NCI-H2029 (cell line): Measurements from ENCODE around the gene TCF7L1.
"Not testable (repeated sequence)": the region's sequence is repeated elsewhere in the genome, so short reads cannot be mapped to it uniquely, and the experiment has no call there.

ENCODE experiments used
- DNase-seq: peaks from one replicate; lab custom pipeline; 2025; lab: John Stamatoyannopoulos, UW

TCF7L1 gene

GRCh38 chr2:85283641-85284040 is 150.4 kb downstream of the TCF7L1 start:
- DNase-seq: no peak

GRCh38 chr2:85286918-85287317 is 153.7 kb downstream of the TCF7L1 start:
- no peak for DNase-seq

DNA sequence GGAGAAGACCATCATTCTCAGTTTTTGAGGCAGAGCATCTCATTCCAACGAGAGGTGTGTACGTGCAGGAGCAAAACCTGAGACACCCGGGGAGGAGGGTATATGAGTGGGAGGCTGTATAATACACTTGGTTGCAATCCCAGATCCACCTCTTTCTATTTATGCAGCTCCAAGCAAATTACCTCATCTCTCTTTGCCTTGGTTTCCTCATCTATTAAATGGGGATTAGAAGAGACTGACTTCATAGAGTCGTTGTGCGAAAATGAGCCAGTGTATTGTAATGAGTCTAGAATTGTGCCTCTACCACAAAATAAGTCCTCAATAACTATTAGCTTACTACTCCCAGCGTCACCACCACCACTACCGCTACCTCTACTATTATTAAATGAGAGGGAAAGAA is 154.5 kb downstream of the TCF7L1 start:
- DNase-seq: no peak

DNA sequence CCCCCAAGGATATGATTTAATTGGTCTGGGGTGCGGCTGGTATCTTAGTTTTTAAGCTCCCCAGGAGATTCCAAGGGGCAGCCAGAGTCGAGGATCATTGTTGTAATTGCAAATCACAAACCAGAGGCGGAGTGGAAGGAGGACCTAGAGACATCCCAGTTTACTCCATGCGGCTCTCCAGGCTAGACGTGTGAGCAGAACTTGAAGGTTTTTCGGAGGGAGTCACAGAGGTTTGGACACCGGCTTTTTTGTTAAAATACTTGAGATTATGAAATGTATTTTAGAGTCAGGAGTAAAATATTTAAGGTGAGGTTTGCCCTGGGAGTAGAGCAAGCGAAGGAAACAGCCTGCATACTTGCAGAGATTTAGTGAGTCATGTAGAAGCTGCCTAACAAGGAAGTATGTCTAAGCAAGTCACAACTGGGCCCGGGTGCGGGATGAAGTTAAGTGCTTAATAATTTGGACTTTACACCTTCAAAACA is 155.1 kb downstream of the TCF7L1 start:
- no peak for DNase-seq

- no peak for DNase-seq
These were observed 158.3 kb downstream of the TCF7L1 start for GRCh38 chr2:85291425-85292023.

DNA sequence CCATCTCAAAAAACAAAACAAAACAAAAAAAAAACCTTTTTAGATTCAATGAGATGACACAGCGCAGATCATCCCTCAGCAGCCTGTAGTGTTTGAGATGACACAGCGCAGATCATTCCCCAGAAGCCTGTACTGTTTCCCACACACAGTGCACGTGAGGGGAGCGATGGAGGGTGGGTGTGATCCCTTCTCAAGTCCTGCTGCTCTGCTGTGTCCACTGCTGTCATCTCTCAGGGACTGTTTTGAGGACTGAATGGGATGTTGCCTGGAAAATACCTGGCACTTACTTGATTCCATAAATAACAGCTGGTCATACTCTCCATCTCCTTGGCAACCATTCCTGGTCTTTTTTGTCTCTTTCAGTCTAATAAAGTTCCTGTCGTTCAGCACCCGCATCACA is 168.9 kb downstream of the TCF7L1 start:
- DNase-seq: no peak

- DNase-seq: no peak
These were observed 170.8 kb downstream of the TCF7L1 start for GRCh38 chr2:85303780-85304531.

- no peak for DNase-seq
These were observed 174.3 kb downstream of the TCF7L1 start for GRCh38 chr2:85307527-85307897.

DNA sequence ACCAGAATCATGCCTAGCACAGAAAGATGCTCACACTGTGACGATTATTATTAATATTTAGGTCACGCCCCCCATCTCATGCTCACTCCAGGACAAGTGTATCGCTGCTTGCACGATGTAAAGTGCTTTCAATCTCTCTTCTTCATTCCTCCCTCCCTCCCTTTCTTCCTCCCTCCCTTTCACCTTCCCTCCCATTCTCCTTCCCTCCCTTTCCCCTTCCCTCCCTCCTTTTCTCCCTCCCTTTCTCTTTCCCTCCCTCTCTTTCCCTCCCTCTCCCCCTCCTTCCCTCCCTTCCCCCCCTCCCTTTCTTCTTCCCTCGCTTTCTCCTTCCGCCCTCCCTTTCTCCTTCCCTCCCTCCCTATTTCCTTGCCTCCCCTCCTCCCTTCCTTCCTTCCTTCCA is 175.0 kb downstream of the TCF7L1 start:
- DNase-seq: no peak

DNA sequence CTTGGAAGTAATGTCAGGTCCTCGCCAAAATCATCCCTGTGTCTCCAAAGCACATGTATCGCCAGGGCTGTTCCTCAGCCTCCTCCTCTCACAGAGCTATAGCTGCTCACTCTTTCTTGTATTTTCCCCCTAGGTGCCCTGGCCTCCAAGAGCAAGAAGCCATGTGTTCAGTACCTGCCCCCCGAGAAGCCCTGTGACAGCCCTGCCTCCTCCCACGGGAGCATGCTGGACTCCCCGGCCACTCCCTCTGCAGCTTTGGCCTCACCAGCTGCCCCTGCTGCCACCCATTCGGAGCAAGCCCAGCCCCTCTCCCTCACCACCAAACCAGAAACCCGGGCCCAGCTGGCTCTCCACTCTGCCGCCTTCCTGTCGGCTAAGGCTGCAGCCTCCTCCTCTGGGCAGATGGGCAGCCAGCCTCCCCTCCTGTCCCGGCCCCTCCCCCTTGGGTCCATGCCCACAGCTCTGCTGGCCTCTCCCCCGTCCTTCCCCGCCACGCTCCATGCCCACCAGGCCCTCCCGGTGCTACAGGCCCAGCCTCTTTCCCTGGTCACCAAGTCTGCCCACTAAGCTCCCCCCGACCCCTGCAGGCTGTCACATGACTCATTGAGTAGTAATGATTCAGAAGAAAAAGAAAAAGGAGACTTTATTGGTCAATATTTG is 175.8 kb downstream of the TCF7L1 start:
- DNase-seq: peak; percentile 84

DNA sequence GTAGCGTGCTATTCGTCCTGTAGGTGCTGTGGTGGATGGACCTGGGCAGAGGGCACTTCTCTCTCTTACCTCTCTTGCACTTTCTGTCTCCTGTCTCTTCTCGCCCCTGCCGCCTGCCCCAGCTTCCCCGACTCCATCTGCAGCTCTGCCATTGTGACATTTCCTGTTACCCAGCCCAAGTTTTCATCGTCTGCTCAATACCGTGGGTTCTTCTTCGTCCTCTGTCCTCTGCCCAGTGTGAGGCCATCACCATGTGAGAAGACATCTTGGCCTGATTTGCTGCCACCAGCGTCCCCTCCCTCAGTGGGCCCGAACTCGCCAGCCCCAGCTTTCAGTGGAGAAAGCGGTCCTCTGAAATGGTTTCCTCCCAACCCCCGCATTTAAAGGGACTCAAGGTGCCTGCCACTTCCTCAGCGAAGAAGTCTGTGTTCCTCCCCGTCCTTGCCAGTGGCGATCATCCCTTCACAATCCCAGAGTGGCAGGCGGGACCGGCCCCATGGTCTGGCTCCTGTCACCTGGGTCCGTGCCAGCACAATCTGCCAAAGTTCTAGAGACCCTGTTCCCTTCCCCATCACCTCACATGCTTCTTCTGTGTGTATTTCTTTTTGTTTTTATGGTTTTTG is 176.6 kb downstream of the TCF7L1 start:
- DNase-seq: no peak

DNA sequence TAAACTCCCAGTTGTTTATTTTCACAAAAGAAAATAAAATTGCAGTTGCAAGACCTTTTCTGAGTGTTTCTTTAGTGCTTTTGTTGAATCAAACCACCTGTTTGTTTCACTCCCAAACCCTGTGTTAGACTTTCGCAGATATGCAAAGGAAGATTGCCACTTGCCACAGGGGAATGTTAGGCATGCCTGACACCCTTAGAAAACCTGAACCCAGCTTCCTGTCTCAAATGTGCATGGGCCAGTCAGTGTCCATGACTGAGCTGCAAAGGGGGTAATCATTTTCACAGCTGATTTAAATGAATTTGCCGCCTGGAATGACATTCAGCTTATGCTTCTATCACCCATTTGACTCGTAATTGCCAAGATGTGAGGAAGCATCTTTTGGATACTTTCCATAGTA is 177.1 kb downstream of the TCF7L1 start:
- no peak for DNase-seq

DNA sequence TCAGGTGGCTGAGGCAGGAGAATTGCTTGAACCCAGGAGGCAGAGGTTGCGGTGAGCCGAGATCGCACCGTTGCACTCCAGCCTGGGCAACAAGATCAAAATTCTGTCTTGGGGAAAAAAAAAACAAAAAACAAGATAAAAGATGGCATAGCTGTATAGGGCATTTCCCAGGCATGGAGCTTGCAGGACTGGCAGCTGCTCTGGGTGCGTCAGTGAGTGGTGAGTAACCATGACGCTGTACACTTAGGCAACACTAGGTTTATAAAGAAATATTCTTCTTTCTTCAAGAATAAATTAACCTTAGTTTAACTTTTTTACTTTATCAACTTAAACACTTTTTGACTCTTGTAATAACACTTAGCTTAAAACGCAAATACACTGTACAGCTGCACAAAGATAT is 179.2 kb downstream of the TCF7L1 start:
- DNase-seq: no peak

GRCh38 chr2:85314884-85315242 is 181.7 kb downstream of the TCF7L1 start:
- no peak for DNase-seq

- DNase-seq: not testable (repeated sequence)
These were observed 182.7 kb downstream of the TCF7L1 start for GRCh38 chr2:85315921-85316320.

DNA sequence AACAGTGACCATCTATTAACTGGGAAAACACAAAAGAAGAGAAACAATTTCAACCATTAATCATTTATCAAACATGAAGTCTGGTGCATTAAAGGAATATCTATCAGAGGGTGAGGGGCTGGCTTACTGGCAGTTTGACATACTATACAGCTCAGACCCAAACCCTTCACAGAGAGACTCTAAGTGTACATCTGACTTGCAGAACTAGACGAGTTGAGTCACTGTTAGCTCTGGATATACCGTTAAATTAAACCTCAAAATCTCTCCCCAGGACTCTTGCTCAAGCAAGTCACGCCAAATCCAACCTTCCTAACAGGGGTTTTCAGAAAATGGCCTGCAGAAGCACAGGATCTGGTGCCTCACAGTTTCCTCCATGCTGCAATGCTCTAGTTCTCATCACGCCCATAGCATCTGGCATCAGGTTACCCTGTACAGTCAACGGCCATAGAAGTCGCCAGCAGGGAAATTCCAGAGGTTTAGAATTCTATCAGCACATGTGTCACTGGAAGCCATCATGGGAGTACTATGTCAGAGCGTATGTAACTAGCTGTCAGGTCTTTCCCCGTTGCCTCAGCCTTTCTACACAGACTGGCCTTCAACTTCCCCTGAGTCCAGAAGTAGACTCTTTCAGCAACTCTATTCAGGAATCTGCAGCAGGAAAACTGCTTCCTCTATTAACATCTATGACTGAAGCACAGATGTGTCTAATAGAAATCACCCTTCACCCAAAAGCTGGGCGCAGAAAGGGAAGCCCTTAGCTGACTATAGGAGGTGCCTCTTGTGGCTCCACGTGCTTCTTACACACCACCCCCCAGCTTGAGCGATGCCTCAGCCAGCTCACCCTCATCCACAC is 185.3 kb downstream of the TCF7L1 start:
- no peak for DNase-seq

- no peak for DNase-seq
These were observed 186.6 kb downstream of the TCF7L1 start for GRCh38 chr2:85319796-85320195.

GRCh38 chr2:85323351-85323987 is 190.3 kb downstream of the TCF7L1 start:
- no peak for DNase-seq

- DNase-seq: not testable (repeated sequence)
These were observed 190.8 kb downstream of the TCF7L1 start for GRCh38 chr2:85323988-85324367.

DNA sequence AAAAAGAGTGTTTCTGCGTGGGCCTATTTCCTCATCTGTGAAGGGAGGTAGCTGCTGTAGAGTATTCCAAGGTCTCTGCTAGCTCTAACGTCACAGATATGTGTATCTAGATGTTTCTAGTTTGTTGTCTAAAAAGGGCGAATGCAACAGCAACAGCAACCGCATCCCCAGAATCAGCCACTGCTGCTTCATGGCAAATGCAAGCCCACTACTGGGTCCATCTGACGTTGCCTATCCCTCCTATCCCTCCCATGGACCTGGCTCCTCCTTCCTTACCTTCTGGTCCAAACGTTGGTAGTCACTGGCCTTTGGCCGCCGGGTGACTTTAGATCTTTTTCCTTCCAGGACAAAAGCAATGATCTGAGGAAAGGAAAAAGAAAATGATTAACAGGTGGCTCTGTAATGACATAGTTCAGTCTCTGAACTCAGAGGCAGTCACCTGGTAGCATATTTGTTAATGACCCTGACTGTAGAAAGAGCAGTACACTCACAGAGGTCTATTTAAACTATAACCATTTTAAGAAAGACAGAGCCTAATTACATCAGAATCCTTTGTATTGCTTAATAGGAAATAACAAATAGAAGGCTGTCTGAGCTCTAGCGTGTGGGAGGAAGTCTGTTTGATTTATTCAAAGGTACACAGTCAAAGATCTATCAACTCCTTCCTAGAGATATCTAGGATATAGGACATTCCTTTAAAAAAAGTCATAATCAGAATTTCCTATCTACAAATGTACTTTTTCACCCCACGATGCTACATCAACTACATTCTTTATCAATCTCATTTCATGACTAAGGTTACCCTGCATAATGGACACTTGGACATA is 191.7 kb downstream of the TCF7L1 start:
- DNase-seq: no peak

GRCh38 chr2:85325466-85325811 is 192.2 kb downstream of the TCF7L1 start:
- DNase-seq: no peak
